SW 1271 (cell line): ENCODE results near the gene MTF1.
A peak's percentile ranks its signal among the peaks of the same experiment; 100 is the strongest.
"Not testable (repeated sequence)": the region's sequence is repeated elsewhere in the genome, so short reads cannot be mapped to it uniquely, and the experiment has no call there.

ENCODE experiments used
- DNase-seq, 2 experiments: peaks; one replicate each; lab custom pipeline; 2025; lab: John Stamatoyannopoulos, UW

Gene MTF1

DNA sequence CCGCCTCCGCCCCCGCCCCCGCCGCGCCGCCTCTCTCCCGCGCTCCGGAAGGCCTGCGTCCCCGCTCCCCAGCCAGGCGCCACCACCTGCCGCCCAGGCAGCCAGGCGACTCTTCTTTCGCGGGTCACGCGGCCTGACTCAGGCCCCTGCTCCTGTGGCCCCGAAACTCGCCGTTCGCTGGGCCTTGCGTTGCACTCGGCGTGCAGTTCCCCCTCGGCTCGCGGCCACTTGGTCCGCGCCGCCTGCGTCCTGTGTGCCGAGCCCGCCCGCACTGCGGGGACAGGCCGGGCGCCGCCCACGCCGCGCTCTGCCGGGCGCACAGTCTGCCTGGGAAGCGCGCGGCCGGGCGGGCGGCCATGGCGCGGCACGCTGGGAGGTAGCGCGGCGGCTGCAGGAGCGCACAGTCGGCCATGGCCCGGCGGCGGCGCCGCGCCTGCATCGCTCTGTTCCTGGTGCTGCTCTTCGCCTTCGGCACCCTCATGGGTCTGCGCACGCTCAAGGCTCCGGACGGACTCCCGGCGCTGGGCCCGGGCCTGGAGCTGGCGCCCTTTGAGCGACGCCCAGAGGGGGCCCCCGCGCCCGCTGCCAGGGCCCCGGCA is 65.5 kb downstream of the MTF1 start, which contains the start of gene MANEAL:
TSS of gene MANEAL (plus strand) at position 75 of the 599 bp plus-strand sequence. CDS start at position 411, 336 bp downstream.
- peak; percentile 32 to 41 for DNase-seq

DNA sequence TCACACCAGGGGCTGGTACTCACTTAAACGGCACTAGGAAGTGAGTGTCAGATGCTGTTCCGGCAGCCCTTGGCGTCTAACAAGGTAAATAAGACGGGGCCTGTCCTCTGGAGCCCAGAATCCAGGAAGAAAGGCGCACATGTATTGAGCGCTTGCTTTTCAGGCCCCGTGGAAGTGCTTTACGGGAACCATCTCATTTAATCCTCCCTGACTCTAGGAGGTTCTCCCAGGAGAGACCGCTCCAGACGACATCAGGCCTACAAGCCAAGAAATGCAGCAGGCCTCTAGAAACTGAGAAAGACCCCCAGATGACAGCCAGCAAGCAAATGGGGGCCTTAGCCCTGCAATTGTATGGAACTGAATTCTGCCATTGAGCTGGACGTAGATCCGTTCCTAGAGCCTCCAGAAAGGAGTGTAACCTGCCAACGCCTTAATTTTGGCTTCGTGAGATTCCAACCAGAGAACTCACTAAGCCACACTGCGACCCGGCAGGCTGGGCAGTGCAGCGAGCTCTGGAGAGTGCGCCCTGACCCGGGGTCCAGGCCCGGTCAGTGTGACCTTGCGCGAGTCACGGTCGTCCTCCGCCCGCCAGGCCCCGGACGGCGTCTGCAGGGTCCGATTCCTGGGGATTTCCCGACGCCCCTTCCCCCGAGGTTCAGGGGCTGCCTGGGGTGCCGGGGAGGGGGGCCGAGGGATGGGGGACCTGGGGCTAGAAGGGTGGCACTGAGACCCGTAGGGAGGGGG is 66.3 kb downstream of the MTF1 start:
- DNase-seq = no peak

DNA sequence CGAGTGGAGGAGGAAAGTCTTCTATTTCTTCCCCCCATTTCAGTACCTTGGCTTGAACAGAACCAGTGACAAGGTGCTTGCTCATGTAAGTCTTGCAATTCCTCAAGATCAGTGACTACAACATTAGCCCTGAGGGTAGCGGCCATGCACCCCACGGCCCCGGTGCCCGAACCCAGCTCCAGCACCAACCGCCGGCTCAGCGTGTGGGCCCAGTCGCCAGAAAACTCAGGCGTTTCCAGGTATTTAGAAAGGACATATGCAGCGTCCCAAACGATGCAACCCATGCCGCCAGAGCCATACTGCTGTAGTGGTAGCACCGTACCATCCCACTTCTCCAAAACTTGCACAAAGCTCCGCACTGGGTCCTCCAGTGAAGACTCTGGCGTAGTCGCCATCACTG is 76.9 kb downstream of the MTF1 start:
- DNase-seq = no peak

DNA sequence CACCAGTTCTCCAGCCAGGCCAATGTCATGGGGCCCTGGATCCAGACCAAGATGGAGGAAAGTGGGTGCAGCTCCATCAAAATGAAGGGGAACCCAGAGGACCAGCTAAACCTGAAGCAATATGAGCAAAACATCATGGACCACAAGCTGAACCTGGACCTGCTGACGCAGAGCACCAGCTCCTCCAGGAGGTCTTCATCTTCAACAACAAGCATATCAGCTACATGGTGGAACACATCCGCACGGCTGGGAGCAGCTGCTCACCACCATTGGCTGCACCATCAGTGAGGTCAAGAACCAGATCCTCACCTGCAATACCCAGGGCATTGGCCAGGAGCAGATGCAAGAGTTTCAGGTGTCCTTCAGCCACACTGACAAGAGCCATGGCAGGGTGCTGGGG is 80.7 kb downstream of the MTF1 start:
- DNase-seq = no peak

DNA sequence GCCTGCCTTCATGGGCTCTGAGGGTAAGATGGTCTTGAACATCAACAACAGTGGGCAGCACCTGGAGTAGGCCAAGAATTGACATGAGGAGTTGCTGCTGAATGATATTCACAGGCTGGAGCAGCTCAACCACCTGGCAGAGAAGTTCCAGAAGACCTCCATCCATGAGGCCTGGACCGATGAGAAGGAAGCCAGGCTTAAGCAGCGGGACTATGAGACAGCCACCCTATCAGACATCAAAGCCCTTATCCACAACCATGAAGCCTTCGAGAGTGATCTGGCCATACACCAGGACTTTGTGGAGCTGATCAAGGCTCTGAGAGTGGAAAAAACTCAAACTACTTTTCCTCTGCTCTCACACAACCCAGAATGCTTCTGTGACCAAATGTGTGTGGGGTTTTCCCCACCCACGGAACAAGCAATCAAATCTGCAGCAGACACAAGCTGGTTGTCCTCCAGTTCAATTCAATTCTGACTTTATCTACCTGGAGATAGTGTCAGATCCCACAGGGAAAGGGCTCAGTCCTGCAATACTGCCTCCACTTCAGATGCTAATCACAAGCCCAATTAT is 82.4 kb downstream of the MTF1 start:
- DNase-seq = no peak

DNA sequence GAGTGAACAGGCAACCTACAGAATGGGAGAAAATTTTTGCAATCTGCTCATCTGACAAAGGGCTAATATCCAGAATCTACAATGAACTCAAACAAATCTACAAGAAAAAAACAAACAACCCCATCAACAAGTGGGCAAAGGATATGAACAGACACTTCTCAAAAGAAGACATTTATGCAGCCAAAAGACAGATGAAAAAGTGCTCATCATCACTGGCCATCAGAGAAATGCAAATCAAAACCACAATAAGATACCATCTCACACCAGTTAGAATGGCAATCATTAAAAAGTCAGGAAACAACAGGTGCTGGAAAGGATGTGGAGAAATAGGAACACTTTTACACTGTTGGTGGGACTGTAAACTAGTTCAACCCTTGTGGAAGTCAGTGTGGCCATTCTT is 88.0 kb downstream of the MTF1 start:
- not testable (repeated sequence) for DNase-seq

DNA sequence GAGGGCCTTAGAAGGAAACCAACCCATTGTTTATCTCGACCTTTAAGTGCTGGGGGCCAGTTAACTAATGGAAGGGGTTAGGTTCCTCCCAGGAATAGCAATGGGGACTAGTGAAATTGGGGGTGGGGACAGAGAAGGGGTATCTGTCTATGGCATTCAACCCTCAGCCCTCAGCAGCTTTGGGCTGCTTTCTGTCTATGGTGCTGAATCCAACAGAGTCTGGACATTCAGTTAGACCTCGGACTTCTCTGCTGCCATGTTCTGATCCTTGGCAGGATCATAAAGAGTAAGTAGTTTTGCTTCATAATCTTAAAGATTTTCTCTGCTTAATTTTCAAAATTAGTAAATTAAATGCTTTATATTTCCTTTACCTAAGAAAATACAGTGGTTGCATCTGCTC is 91.9 kb downstream of the MTF1 start:
- no peak for DNase-seq

DNA sequence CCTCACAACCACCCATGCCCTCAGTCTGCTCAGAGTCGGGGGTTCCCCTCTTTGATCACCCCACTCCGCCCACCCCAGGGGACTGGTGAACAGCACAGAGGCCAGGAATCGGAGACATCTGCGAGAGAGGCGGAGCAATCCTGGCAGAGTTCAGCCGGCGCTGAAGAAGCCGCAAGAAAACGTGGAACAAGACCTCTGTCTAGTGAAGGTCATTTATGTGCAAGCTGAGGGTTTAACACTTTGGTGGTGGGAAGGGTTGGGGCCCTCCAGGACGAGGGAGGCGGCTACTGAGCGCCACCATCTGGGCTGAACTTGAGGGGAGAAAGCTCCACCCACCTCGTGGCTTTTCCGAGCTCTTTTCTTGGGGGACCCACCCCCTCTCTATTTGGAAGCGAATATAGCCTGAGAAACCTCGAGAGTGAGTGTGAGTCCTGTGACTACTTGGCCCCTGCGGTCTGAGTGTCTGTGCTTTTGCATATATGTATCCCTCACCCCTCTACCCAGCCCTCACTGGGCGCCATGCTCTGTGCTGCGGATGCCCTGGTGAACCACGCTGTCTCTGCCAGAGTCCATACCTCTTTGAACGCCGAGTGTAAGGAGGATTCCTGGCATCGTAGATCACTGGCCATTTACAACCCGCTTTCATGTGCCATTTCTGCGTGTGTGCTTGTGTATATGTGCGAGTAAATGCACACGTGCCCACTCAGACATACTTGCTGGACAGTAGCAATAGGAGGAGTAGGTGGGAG is 93.3 kb downstream of the MTF1 start:
- DNase-seq = no peak

DNA sequence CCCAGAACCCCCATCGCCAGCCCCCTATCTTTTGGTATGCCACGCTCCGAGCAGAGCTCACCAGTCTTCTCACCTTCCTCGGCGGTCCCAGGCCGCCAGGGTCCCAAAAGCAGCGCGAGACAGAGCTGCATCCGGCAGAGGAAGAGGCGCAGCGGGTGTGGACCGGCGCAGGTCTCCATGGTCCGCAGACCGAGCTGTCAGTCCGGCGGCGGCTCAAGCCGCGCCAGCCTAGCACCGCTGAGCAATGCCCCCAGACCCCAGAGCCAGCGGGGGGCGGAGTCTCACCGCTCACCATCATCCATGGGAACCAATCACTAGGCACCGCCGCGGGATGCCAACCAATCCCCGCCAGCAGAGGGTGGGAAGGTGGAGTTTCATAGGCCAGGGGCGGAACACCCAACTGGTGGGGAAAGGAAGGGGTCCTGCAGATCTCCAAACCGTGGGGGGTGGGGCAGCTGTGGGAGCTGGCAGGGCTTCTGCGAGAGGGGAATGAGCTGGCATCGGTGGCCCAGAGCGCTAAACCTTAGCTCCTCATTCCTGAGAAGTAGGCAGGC is 94.4 kb downstream of the MTF1 start, which contains the start of gene EPHA10:
TSS of gene EPHA10 (minus strand) at position 233 of the 554 bp plus-strand sequence. CDS start at position 179, 54 bp downstream.
- DNase-seq = no peak

DNA sequence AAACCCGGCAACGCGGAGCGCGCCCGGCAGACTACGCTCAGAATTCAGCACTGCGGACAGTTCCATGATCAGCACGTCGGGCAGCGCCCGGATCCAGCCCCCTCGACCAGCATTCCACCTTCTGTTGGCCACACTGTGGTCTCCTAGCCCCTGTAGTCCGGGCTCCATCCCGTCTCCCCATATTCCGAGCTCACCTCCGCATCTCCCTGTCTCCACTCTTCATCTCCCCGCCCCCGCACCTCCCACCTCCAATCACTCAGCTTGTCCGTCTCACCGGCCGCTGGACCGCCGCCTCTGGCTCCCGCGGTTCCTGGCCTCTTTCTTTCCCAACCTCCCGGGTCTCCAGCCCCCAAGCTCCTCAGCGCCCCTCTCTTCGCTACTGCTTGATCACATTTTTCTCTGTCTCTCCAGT is 95.0 kb downstream of the MTF1 start:
- no peak for DNase-seq

DNA sequence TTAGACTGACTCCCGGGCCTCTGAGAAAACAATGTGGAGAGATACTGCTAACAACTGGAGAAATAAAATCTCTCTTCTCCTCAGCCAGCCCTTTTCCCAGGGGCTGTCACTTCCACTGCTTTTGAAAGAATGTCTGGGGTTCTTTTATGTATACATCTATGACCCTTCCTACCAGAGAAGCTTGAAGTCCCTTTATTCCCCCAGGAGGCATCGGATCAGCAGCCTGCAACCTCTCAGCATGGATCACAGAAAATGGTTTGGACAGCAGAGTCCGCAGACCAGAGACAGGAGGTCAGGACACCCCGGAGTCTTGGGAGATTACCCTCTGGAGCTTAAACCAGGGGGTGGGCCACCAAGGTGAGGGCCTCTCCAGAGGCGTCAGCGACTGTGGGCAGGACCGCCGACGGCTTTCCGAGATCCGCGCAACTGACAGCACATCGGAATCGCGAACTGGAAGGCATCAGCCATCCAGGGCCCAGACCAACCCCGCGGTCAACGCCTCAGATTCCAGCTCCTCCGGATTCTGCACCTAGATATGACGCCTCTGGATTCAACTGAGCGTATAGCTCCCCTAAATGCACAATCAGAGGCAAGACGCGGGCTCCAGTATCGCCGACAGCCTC is 95.5 kb downstream of the MTF1 start:
- DNase-seq = no peak

DNA sequence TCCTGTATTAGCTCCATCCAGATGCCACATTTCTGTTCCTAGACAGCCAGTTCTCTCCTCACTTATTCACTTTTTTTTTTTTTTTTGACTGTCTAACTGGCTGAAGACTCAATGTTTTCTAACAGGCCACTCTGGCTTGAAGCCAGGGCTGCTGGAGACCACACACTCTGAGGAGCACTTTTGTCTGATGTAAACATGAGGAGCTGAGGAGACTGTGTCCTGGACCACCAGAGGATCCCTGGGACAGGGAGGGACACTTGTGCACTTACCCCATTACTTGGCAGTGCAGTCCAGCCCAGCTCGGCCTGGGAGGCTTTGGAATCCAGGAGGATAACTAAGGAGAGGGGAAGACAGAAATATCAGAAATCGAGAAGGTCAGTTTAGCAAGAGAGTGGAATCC is 96.9 kb downstream of the MTF1 start:
- DNase-seq = no peak

DNA sequence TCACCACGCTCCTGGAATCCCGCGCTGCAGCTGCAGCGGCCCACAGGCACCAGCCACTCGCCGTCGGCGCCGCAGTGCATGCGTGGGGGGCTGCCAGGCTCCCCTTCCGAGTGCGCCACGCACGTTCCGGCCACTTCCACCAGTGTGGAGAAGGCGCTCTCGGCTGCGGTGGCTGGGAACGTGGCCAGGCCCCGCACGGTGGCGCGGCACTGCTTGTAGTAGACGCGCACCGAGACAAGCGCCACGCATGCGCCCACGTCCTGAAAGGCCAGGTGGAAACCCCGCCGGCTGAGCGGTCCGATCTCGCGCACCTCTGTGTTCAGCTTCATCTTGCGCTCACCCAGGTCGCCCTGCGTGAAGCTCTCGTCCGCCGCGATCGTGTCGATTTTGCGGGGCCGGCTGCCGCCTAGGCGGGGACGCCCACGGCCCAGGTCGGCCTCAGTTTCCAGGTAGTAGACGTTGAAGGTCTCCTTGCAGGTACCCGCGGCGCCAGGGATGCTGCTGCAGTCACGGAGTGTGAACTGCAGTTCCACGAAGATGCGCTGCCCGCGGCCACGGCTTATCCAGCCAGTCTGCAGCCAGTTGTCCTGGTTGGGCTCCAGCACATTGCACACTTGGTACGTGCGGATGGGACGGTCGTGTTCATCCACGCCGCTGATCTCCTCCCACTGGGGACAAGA is 97.8 kb downstream of the MTF1 start:
- DNase-seq = no peak
